HepG2 (cell line): Measurements from ENCODE around the gene TWNK. TPM values are rescaled to one million over a fixed set of nuclear protein-coding genes. Genes with fewer than 3 reads are reported as not detected.

Experiments
- CSRNP1 ChIP-seq: sonication (generic); formaldehyde crosslinking; IDR thresholded peaks from 2 replicates; pipeline ENCODE4 v1.8.1; 2023; ENCODE audit warnings: mild to moderate bottlenecking, missing genetic modification reagents
- DBP ChIP-seq: sonication (generic); formaldehyde crosslinking; IDR thresholded peaks from 2 replicates; pipeline ENCODE4 v1.4.0; 2020; ENCODE audit warnings: missing genetic modification reagents; ENCODE audit errors: not compliant biosample characterization
- DNMT1 ChIP-seq: sonication (generic); formaldehyde crosslinking; IDR thresholded peaks from 2 replicates; pipeline ENCODE4 v1.5.1; 2020; ENCODE audit warnings: mild to moderate bottlenecking, missing genetic modification reagents
- KDM2A ChIP-seq: sonication (generic); formaldehyde crosslinking; IDR thresholded peaks from 2 replicates; pipeline ENCODE4 v1.4.0; 2020; ENCODE audit warnings: low read depth, missing genetic modification reagents, borderline replicate concordance
- MXD1 ChIP-seq: sonication (generic); formaldehyde crosslinking; IDR thresholded peaks from 2 replicates; pipeline ENCODE4 v1.4.0; 2020; ENCODE audit warnings: mild to moderate bottlenecking, missing genetic modification reagents
- RAD21 ChIP-seq: fragments of 450-650 bp; formaldehyde crosslinking; IDR thresholded peaks from 2 replicates; pipeline ENCODE4 v1.5.0; 2020; ENCODE audit warnings: mild to moderate bottlenecking
- RBFOX2 ChIP-seq: fragments of 200-400 bp; formaldehyde crosslinking; IDR thresholded peaks from 2 replicates; pipeline ENCODE4 v1.6.1; 2017; ENCODE audit warnings: low read depth, mild to moderate bottlenecking, low read length
- RORA ChIP-seq: sonication (generic); formaldehyde crosslinking; IDR thresholded peaks from 2 replicates; pipeline ENCODE4 v1.5.0; 2020; ENCODE audit warnings: mild to moderate bottlenecking, missing genetic modification reagents, moderate library complexity
- ZBTB34 ChIP-seq: sonication (generic); formaldehyde crosslinking; IDR thresholded peaks from 2 replicates; pipeline ENCODE4 v1.8.0; 2022; ENCODE audit warnings: mild to moderate bottlenecking, missing genetic modification reagents
- ZNF138 ChIP-seq: sonication (generic); formaldehyde crosslinking; IDR thresholded peaks from 2 replicates; pipeline ENCODE4 v1.5.0; 2020; ENCODE audit warnings: mild to moderate bottlenecking, low read depth, missing genetic modification reagents
- ZNF142 ChIP-seq: sonication (generic); formaldehyde crosslinking; IDR thresholded peaks from 2 replicates; pipeline ENCODE4 v1.4.0; 2020; ENCODE audit warnings: missing genetic modification reagents
- ZNF274 ChIP-seq: sonication (generic); formaldehyde crosslinking; IDR thresholded peaks from 2 replicates; pipeline ENCODE4 v1.5.1; 2020; ENCODE audit warnings: mild to moderate bottlenecking, missing genetic modification reagents
- ZNF367 ChIP-seq: sonication (generic); formaldehyde crosslinking; IDR thresholded peaks from 2 replicates; pipeline ENCODE4 v1.4.0; 2020; ENCODE audit warnings: missing genetic modification reagents, borderline replicate concordance
- ZNF468 ChIP-seq: sonication (generic); formaldehyde crosslinking; IDR thresholded peaks from 2 replicates; pipeline ENCODE4 v1.8.0; 2022; ENCODE audit warnings: mild to moderate bottlenecking, moderate library complexity, missing genetic modification reagents
- ZNF781 ChIP-seq: sonication (generic); formaldehyde crosslinking; IDR thresholded peaks from 2 replicates; pipeline ENCODE4 v1.5.1; 2020; ENCODE audit warnings: borderline replicate concordance, mild to moderate bottlenecking, missing genetic modification reagents; ENCODE audit errors: not compliant biosample characterization
- polyA plus RNA-seq, 8 experiments: library from polyadenylated mRNA; depleted of rRNA in 3 of 8; stranded (reverse) in 7 of 8; unstranded in 1 of 8; fragments of >200 nt; fragmentation: Illumina TruSeq in 4 of 8; extraction: Trizol in 4 of 8; gene quantifications; 2 replicates each; pipeline versions ENCODE4 v1.2.1 to v1.2.3, GENCODE V29; 2011 to 2016; ENCODE audit warnings: low read depth in 4 of 8, missing spikeins in 1 of 8, mixed read lengths in 1 of 8; ENCODE audit not compliant: insufficient read depth in 1 of 8
- total RNA-seq, 5 experiments: library from RNA; depleted of rRNA; stranded (reverse); fragments of >200 nt; fragmentation: Illumina TruSeq; extraction: Trizol; gene quantifications; 2 replicates each; pipeline ENCODE4 v1.2.3, GENCODE V29; 2016; ENCODE audit warnings: low read depth in 1 of 5

Gene TWNK
- total and polyA plus RNA-seq, 2 of the 13 experiments (the other 11 are each of a cell fraction or from before 2014, with no cell fraction given), result 10.7 to 16.5 TPM

GRCh38 chr10:100993986-100994708 lies 6.8 kb downstream of the TWNK start (continued):
- TF ChIP-seq ZNF142 (CRISPR knock-in tag), result no peak
- no peak for TF ChIP-seq RORA (CRISPR knock-in tag)
- TF ChIP-seq CSRNP1 (CRISPR knock-in tag), result 0 out of 2 replicates have a peak, but pooled peaks have one; percentile 20
- TF ChIP-seq KDM2A (CRISPR knock-in tag), result peak; percentile 33; the same call in 1 of the 2 replicates
- no peak for TF ChIP-seq ZNF138 (CRISPR knock-in tag)
- no peak for TF ChIP-seq DBP (CRISPR knock-in tag)
- no peak for TF ChIP-seq ZNF468
- no peak for TF ChIP-seq DNMT1
- no peak for TF ChIP-seq ZBTB34 (CRISPR knock-in tag)
- TF ChIP-seq RAD21 (CRISPR knock-in tag), result peak; percentile 56; the same call in 1 of the 2 replicates
- no peak for TF ChIP-seq ZNF274 (CRISPR knock-in tag)
- no peak for TF ChIP-seq ZNF781 (CRISPR knock-in tag)
- TF ChIP-seq ZNF367 (CRISPR knock-in tag), result no peak
- TF ChIP-seq RBFOX2, result 0 out of 2 replicates have a peak, but pooled peaks have one; percentile 51
- TF ChIP-seq MXD1 (CRISPR knock-in tag), result no peak
